Measurements from ENCODE around the gene ZRANB1. TPM values are rescaled to one million over a fixed set of nuclear protein-coding genes. Genes with fewer than 3 reads are reported as not detected.
A peak's percentile ranks its signal among the peaks of the same experiment; 100 is the strongest.

The ZRANB1 gene
- total RNA-seq, 4 donors from 2014 or later: 14.9 to 55.3 (median 28.3) TPM

- no peak for DNase-seq
- H3K4me1 ChIP-seq: peaks cover 5 to 11% of the 10 kb centered on the region in 2 donors
- H3K36me3 ChIP-seq: no peaks in the 10 kb centered on the region
- H3K27me3 ChIP-seq: no peaks in the 10 kb centered on the region
- no peaks in the 10 kb centered on the region for H3K9me3 ChIP-seq
- peak overlapping the region; percentile 94 to 100 for H3K27ac ChIP-seq
- intact Hi-C loops (cut with DNase I; ENCODE audit: low total_unique reads): no loop called here
- TF ChIP-seq CTCF (IDR thresholded peaks at IDR 0.05): no peak
- no peak for TF ChIP-seq POLR2A (IDR thresholded peaks at IDR 0.05)
- peak overlapping the region; percentile 60 to 99 for H3K4me3 ChIP-seq
Measured at GRCh38 chr10:124918906-124919305, 23.0 kb upstream of the ZRANB1 start.

GRCh38 chr10:124921261-124921660 lies 20.7 kb upstream of the ZRANB1 start:
- Histone ChIP-seq H3K9me3 (no peaks in the 10 kb centered on the region), H3K4me3 (no peak overlapping the region), H3K27ac (peak overlapping the region in 1 of 2 donors; percentile 10), H3K4me1 (peaks cover 5 to 11% of the 10 kb centered on the region in 2 donors), H3K27me3 (no peaks in the 10 kb centered on the region), H3K36me3 (no peaks in the 10 kb centered on the region)
- intact Hi-C loops (cut with DNase I; ENCODE audit: low total_unique reads): no loop called here
- DNase-seq: no peak
- no peak for TF ChIP-seq CTCF (IDR thresholded peaks at IDR 0.05)
- no peak for TF ChIP-seq POLR2A (IDR thresholded peaks at IDR 0.05)

- intact Hi-C loops (cut with DNase I; ENCODE audit: low total_unique reads): no loop called here
- no peak for DNase-seq
- Histone ChIP-seq H3K4me3 (no peak overlapping the region), H3K4me1 (peaks cover 5 to 11% of the 10 kb centered on the region in 2 donors), H3K27me3 (no peaks in the 10 kb centered on the region), H3K36me3 (no peaks in the 10 kb centered on the region), H3K9me3 (no peaks in the 10 kb centered on the region), H3K27ac (no peak overlapping the region)
- TF ChIP-seq CTCF (IDR thresholded peaks at IDR 0.05) (no peak), POLR2A (IDR thresholded peaks at IDR 0.05) (no peak)
Measured at GRCh38 chr10:124923684-124924083, 18.2 kb upstream of the ZRANB1 start.

- TF ChIP-seq POLR2A (IDR thresholded peaks at IDR 0.05): no peak
- TF ChIP-seq CTCF (IDR thresholded peaks at IDR 0.05): no peak
- Histone ChIP-seq H3K4me1 (peaks cover 0 to under 1% of the 10 kb centered on the region in 2 donors), H3K27ac (no peak overlapping the region), H3K36me3 (no peaks in the 10 kb centered on the region), H3K4me3 (no peak overlapping the region), H3K27me3 (no peaks in the 10 kb centered on the region), H3K9me3 (no peaks in the 10 kb centered on the region)
- DNase-seq: no peak
- intact Hi-C loops (cut with DNase I; ENCODE audit: low total_unique reads): no loop called here
Measured at GRCh38 chr10:124926548-124926947, 15.4 kb upstream of the ZRANB1 start.

GRCh38 chr10:124928087-124928486 lies 13.8 kb upstream of the ZRANB1 start:
- Histone ChIP-seq H3K4me3 (no peak overlapping the region), H3K27ac (no peak overlapping the region), H3K9me3 (no peaks in the 10 kb centered on the region), H3K27me3 (no peaks in the 10 kb centered on the region), H3K36me3 (no peaks in the 10 kb centered on the region), H3K4me1 (no peaks in the 10 kb centered on the region)
- intact Hi-C loops (cut with DNase I; ENCODE audit: low total_unique reads): no loop called here
- TF ChIP-seq CTCF (IDR thresholded peaks at IDR 0.05) (no peak), POLR2A (IDR thresholded peaks at IDR 0.05) (no peak)
- DNase-seq: no peak

Measured in uterus (tissue), 4 donors.